Loucy (cell line): Measurements from ENCODE around the gene SLC35B2.
A peak's percentile ranks its signal among the peaks of the same experiment; 100 is the strongest.

ENCODE experiments used
- H2AFZ ChIP-seq: fragments of 200-600 bp; sonication (generic); 2 replicates; pipeline ENCODE4 v1.6.0; 2016; ENCODE audit warnings: antibody characterized with exemption, mild to moderate bottlenecking, low read length, moderate library complexity
- H3F3A ChIP-seq: fragments of 200-600 bp; 2 replicates; pipeline ENCODE4 v1.6.0; 2016; ENCODE audit warnings: antibody characterized with exemption, low read depth, mild to moderate bottlenecking
- H3K27me3 ChIP-seq: fragments of 200-600 bp; sonication (generic); 2 replicates; pipeline ENCODE4 v1.6.1; 2014; ENCODE audit warnings: low read length, mild to moderate bottlenecking; ENCODE audit not compliant: insufficient read depth, poor library complexity, severe bottlenecking
- H3K36me3 ChIP-seq: fragments of 200-600 bp; sonication (generic); 2 replicates; pipeline ENCODE4 v1.6.1; 2016; ENCODE audit warnings: low read length; ENCODE audit not compliant: insufficient read depth
- H3K4me1 ChIP-seq: fragments of 200-600 bp; sonication (generic); 2 replicates; pipeline ENCODE4 v1.5.1; 2014; ENCODE audit warnings: low read length, mild to moderate bottlenecking; ENCODE audit not compliant: insufficient read depth, poor library complexity, severe bottlenecking
- H3K4me2 ChIP-seq: fragments of 200-600 bp; sonication (generic); 2 replicates; pipeline ENCODE4 v1.6.0; 2014; ENCODE audit warnings: antibody characterized with exemption, low read length, low read depth, mild to moderate bottlenecking; ENCODE audit not compliant: poor library complexity, severe bottlenecking
- H3K4me3 ChIP-seq: fragments of 200-600 bp; sonication (generic); 2 replicates; pipeline ENCODE4 v1.5.1; 2014; ENCODE audit warnings: low read length, mild to moderate bottlenecking, mixed read lengths; ENCODE audit not compliant: poor library complexity, severe bottlenecking
- H3K79me2 ChIP-seq: fragments of 200-600 bp; sonication (generic); 2 replicates; pipeline ENCODE4 v1.6.1; 2014; ENCODE audit warnings: low read length; ENCODE audit not compliant: insufficient read depth
- H3K9ac ChIP-seq: fragments of 200-600 bp; sonication (generic); 2 replicates; pipeline ENCODE4 v1.6.0; 2014; ENCODE audit warnings: mild to moderate bottlenecking, low read depth, low read length, moderate library complexity; ENCODE audit not compliant: poor library complexity, severe bottlenecking
- H3K9me2 ChIP-seq: fragments of 200-600 bp; sonication (generic); replicated peaks from 2 replicates; pipeline ENCODE4 v1.6.1; 2016; ENCODE audit warnings: low read depth, low read length, mixed read lengths
- H3K9me3 ChIP-seq: fragments of 200-600 bp; sonication (generic); 2 replicates; pipeline ENCODE4 v1.6.1; 2014; ENCODE audit warnings: mild to moderate bottlenecking, antibody characterized with exemption, low read length, low read depth; ENCODE audit not compliant: insufficient read depth
- H4K20me1 ChIP-seq: fragments of 200-600 bp; sonication (generic); 2 replicates; pipeline ENCODE4 v1.6.0; 2014; ENCODE audit warnings: antibody characterized with exemption, low read length, mild to moderate bottlenecking; ENCODE audit not compliant: insufficient read depth, poor library complexity, severe bottlenecking
- CTCF ChIP-seq: fragments of 200-600 bp; sonication (generic); conservative IDR thresholded peaks from 2 replicates; pipeline ENCODE4 v1.5.1; 2014; ENCODE audit warnings: mild to moderate bottlenecking, antibody characterized with exemption, low read length
- EZH2phosphoT487 ChIP-seq: fragments of 200-600 bp; IDR thresholded peaks from 2 replicates; pipeline ENCODE4 v1.6.1; 2018; ENCODE audit warnings: antibody characterized with exemption, mild to moderate bottlenecking, moderate library complexity, borderline replicate concordance

Gene SLC35B2

GRCh38 chr6:44243345-44243744 lies 14.0 kb downstream of the SLC35B2 start:
- Histone ChIP-seq H3K9me2 (no peaks in the 10 kb centered on the region), H2AFZ (no peak overlapping the region), H3K36me3 (peaks cover 3% of the 10 kb centered on the region; the same call in 1 of the 2 replicates), H4K20me1 (peaks cover 14% of the 10 kb centered on the region), H3K4me3 (no peak overlapping the region), H3K9me3 (no peaks in the 10 kb centered on the region), H3F3A (no peaks in the 10 kb centered on the region), H3K79me2 (peaks cover 15% of the 10 kb centered on the region), H3K9ac (no peak overlapping the region), H3K27me3 (peaks cover 3% of the 10 kb centered on the region), H3K4me2 (no peak overlapping the region), H3K4me1 (peaks cover 10% of the 10 kb centered on the region)
- no peak for TF ChIP-seq CTCF
- TF ChIP-seq EZH2phosphoT487 = no peak

GRCh38 chr6:44238687-44239350 lies 18.5 kb downstream of the SLC35B2 start:
- TF ChIP-seq EZH2phosphoT487 (no peak), CTCF (no peak)
- H3K27me3 ChIP-seq = no peaks in the 10 kb centered on the region
- H3K4me2 ChIP-seq = no peak overlapping the region
- H3K79me2 ChIP-seq = no peaks in the 10 kb centered on the region
- no peaks in the 10 kb centered on the region for H3K9me2 ChIP-seq
- no peak overlapping the region for H2AFZ ChIP-seq
- H3K9ac ChIP-seq = no peak overlapping the region
- H3F3A ChIP-seq = no peaks in the 10 kb centered on the region
- no peaks in the 10 kb centered on the region for H3K4me1 ChIP-seq
- H3K4me3 ChIP-seq = no peak overlapping the region
- no peaks in the 10 kb centered on the region for H3K36me3 ChIP-seq
- no peaks in the 10 kb centered on the region for H3K9me3 ChIP-seq
- no peaks in the 10 kb centered on the region for H4K20me1 ChIP-seq

GRCh38 chr6:44237813-44238433 lies 19.4 kb downstream of the SLC35B2 start:
- TF ChIP-seq EZH2phosphoT487 (no peak), CTCF (peak; percentile 88)

More at GRCh38 chr6:44237813-44238433, 19.4 kb downstream of the SLC35B2 start:
- no peaks in the 10 kb centered on the region for H4K20me1 ChIP-seq
- H3K36me3 ChIP-seq = no peaks in the 10 kb centered on the region
- H3K4me1 ChIP-seq = no peaks in the 10 kb centered on the region
- peak overlapping the region; percentile 83 for H3K4me3 ChIP-seq
- H3K9me2 ChIP-seq = no peaks in the 10 kb centered on the region
- no peaks in the 10 kb centered on the region for H3K79me2 ChIP-seq
- H3K9ac ChIP-seq = peak overlapping the region; percentile 73
- no peaks in the 10 kb centered on the region for H3K27me3 ChIP-seq
- peak overlapping the region; percentile 92 for H3K4me2 ChIP-seq
- no peaks in the 10 kb centered on the region for H3F3A ChIP-seq
- peak overlapping the region; percentile 97 for H2AFZ ChIP-seq
- no peaks in the 10 kb centered on the region for H3K9me3 ChIP-seq
